HG02981 (cell line): ENCODE results near the gene KRTAP5-11.
"Not testable (repeated sequence)": the region's sequence is repeated elsewhere in the genome, so short reads cannot be mapped to it uniquely, and the experiment has no call there.

Source experiments
- ATAC-seq: cut with Tn5 transposase; IDR thresholded peaks from one replicate; pipeline ENCODE4 v1.9.1; 2021; ENCODE audit warnings: mild to moderate bottlenecking, moderate library complexity; ENCODE audit not compliant: unreplicated experiment

The KRTAP5-11 gene

GRCh38 chr11:71582969-71583368 lies 294 bp upstream of the KRTAP5-11 start:
- not testable (repeated sequence) for ATAC-seq

GRCh38 chr11:71581826-71582225 lies 849 bp downstream of the KRTAP5-11 start:
- no peak for ATAC-seq

GRCh38 chr11:71580057-71581003 lies 2.3 kb downstream of the KRTAP5-11 start:
- no peak for ATAC-seq

GRCh38 chr11:71579513-71579912 lies 3.2 kb downstream of the KRTAP5-11 start:
- not testable (repeated sequence) for ATAC-seq

- no peak for ATAC-seq
These were observed 5.1 kb downstream of the KRTAP5-11 start for GRCh38 chr11:71577469-71578004.

GRCh38 chr11:71576688-71577465 lies 5.8 kb downstream of the KRTAP5-11 start:
- not testable (repeated sequence) for ATAC-seq

GRCh38 chr11:71575723-71576424 lies 6.8 kb downstream of the KRTAP5-11 start:
- ATAC-seq: no peak

GRCh38 chr11:71574418-71574817 lies 8.3 kb downstream of the KRTAP5-11 start:
- no peak for ATAC-seq

- no peak for ATAC-seq
These were observed 9.9 kb downstream of the KRTAP5-11 start for GRCh38 chr11:71572811-71573210.

GRCh38 chr11:71571101-71571850 lies 11.4 kb downstream of the KRTAP5-11 start:
- not testable (repeated sequence) for ATAC-seq

GRCh38 chr11:71568704-71569349 lies 13.8 kb downstream of the KRTAP5-11 start:
- no peak for ATAC-seq

- ATAC-seq: not testable (repeated sequence)
These were observed 15.0 kb downstream of the KRTAP5-11 start for GRCh38 chr11:71567633-71568032.

GRCh38 chr11:71566626-71567599 lies 15.8 kb downstream of the KRTAP5-11 start:
- not testable (repeated sequence) for ATAC-seq

- ATAC-seq: no peak
These were observed 16.5 kb downstream of the KRTAP5-11 start for GRCh38 chr11:71566081-71566620.

- no peak for ATAC-seq
These were observed 17.4 kb downstream of the KRTAP5-11 start, which contains the start of gene KRTAP5-10 for GRCh38 chr11:71565263-71565662. KRTAP5-10 (plus strand) TSS chr11:71565563; CDS start chr11:71565588, 25 bp downstream.

- no peak for ATAC-seq
These were observed 18.2 kb downstream of the KRTAP5-11 start for GRCh38 chr11:71564430-71564829.

GRCh38 chr11:71563406-71563805 lies 19.3 kb downstream of the KRTAP5-11 start:
- ATAC-seq: no peak

- ATAC-seq: no peak
These were observed 20.6 kb downstream of the KRTAP5-11 start for GRCh38 chr11:71562120-71562519.
